Measurements from ENCODE around the gene FKBP7.
"Not testable (repeated sequence)": the region's sequence is repeated elsewhere in the genome, so short reads cannot be mapped to it uniquely, and the experiment has no call there.

The FKBP7 gene

GRCh38 chr2:178448968-178449661, 29.3 kb downstream of the FKBP7 start:
- no peak for DNase-seq

GRCh38 chr2:178441426-178441825, 37.0 kb downstream of the FKBP7 start:
- peak; percentile 66 for DNase-seq

DNA sequence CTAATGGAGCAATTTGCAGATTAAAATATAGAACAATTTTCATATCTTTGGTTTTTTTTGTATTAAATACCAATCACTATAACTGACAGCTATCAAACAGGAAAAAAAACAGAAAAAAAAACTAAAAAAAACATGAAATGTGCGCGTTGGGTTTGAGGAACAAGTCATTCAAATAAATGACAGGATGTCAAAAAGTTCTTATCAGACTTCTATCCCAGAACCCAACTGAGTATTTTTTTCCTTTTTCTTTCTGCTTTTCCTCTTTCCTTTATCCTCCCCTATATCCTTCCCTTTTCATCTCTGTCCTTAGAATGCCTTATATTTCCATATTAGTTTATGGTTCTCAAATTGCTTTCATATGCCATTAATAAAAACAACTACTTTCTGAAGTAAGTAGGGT, 41.7 kb downstream of the FKBP7 start:
- DNase-seq: no peak

DNA sequence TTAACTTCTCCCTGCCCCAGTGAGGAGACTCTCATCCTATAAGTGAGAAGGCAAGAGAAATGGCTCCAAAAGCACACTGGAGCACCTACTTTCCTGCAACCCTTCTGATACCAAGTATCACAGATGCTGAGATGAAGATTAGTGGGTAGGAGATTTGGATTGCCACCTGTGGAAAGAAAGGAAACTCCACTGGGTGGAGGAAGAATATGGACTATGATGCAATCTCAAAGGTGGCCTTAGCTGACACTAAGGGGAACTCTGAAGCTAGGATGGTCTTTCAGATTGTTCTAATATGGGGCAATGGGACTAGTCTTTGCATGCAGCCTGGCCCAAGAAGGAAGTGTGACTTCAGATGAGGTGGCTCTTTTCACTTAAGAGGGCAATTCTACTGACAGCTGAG, 49.1 kb downstream of the FKBP7 start:
- no peak for DNase-seq

DNA sequence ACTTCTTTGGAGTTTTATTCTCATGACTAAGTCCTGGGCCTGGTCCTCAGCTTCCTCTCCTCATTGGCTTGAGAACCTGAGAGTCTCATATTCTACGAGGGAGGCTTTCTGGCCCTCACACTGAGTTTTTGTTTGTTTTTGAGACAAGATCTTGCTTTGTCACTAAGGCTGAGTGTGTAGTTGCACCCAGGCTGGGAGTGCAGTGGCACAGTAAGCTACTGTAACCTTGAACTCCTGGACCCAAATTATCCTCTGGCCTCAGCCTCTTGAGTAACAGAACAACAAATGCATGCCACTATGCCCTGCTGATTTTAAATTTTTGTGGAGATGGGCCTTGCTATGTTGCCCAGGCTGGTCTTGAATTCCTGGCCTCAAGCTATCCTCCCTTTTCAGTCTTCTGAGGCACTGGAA, 50.0 kb downstream of the FKBP7 start:
- DNase-seq: no peak

GRCh38 chr2:178427458-178427857, 50.9 kb downstream of the FKBP7 start:
- no peak for DNase-seq

- DNase-seq: no peak
Observed at GRCh38 chr2:178426388-178426787, 52.0 kb downstream of the FKBP7 start.

DNA sequence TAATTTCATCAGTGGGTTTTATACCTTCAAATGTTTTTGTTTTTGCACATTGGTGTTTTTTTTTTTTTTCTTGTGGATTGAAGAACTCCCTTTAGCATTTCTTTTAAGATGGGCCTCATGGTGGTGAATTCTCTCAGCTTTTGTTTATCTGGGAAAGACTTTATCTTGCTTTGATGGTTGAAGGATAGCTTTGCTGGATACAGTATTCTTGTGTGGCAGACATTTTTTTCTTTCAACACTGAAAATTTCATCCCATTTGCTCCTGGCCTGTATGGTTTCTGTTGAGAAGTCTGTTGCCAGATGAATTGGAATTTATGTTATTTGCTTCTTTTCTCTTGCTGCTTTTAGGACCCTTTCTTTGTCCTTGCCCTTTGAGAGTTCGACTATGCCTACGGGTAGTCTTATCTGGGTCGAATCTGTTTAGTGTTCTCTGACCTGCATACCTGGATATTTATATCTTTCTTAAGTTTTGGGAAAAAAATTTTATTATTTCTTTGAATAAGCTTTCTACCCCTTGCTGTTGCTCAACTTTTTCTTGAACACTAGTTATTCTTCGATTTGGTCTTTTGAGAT, 53.1 kb downstream of the FKBP7 start:
- DNase-seq: no peak

GRCh38 chr2:178423746-178424145, 54.7 kb downstream of the FKBP7 start:
- not testable (repeated sequence) for DNase-seq

GRCh38 chr2:178422097-178422496, 56.3 kb downstream of the FKBP7 start:
- DNase-seq: no peak

GRCh38 chr2:178420463-178420999, 57.9 kb downstream of the FKBP7 start:
- DNase-seq: no peak

DNA sequence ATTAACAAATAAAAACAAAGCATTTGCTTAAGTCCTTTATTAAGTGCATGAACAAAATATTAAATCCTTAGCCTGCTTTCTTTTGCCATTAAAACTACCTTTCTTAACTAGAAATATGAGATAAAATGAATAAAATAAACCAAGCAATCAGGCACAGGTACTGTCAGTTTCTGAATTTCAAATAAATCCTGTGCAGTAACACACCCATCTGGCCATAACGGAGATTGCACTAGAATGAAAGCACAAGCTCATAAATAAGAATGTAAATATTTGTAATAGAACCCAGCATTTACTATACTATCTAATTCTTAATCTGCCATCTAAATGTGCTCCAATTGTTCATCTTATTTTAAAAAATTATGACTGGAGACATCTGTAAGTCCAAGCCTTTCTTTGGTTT, 59.3 kb downstream of the FKBP7 start:
- DNase-seq: no peak

- no peak for DNase-seq
Observed at GRCh38 chr2:178418426-178418825, 60.0 kb downstream of the FKBP7 start.

GRCh38 chr2:178417916-178418315, 60.5 kb downstream of the FKBP7 start:
- no peak for DNase-seq

DNA sequence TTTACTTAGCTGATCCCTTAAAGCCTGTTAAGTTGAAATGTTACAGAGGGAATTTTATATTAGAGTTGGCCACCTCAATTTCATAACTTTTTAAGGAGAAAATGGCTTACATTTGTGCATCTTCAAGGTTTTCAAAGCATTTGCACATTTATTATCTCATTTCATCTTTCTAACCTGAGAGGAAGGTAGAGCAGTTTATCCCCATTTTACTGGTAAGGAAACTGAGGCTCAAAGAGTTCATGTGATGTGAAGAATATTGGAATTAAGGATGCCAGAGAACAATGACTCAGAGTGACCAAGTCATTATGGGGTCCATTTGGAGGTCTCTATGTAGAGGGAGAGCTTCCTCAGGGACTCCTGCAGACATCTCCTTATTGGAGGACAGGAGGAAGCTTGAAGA, 62.4 kb downstream of the FKBP7 start:
- DNase-seq: no peak

- peak; percentile 95 for DNase-seq
Observed at GRCh38 chr2:178414266-178415247, 63.8 kb downstream of the FKBP7 start.
